Astrocyte of the spinal cord (primary cell): ENCODE results near the gene GIMAP5.

Experiments
- DNase-seq: peaks from one replicate; pipeline ENCODE4 v3.0.0; 2011; ENCODE audit warnings: low read depth, low spot score
- H3K4me3 ChIP-seq: 2 replicates; pipeline ENCODE4 v1.5.1; 2011; ENCODE audit warnings: low read depth, mild to moderate bottlenecking, low read length, moderate library complexity
- CTCF ChIP-seq: IDR thresholded peaks from 2 replicates; pipeline ENCODE4 v1.5.1; 2012; ENCODE audit warnings: low read depth, mild to moderate bottlenecking, low read length, inconsistent platforms
- in situ Hi-C: cut with HindIII; loops from 2 replicates; pipeline ENCODE4 v1.10.0; 2017; ENCODE audit warnings: low sequenced_read_pairs

The GIMAP5 gene

GRCh38 chr7:150778738-150779301 is 41.6 kb downstream of the GIMAP5 start:
- DNase-seq = peak; percentile 53
- in situ Hi-C loops = no loop called here
- TF ChIP-seq CTCF = peak; percentile 86
- H3K4me3 ChIP-seq = no peak overlapping the region

- H3K4me3 ChIP-seq = no peak overlapping the region
- in situ Hi-C loops = no loop called here
- TF ChIP-seq CTCF = no peak
- no peak for DNase-seq
These were observed 43.1 kb downstream of the GIMAP5 start for GRCh38 chr7:150780292-150780691.

GRCh38 chr7:150781103-150781502 is 43.9 kb downstream of the GIMAP5 start:
- TF ChIP-seq CTCF = no peak
- H3K4me3 ChIP-seq = no peak overlapping the region
- DNase-seq = no peak
- in situ Hi-C loops = no loop called here

- TF ChIP-seq CTCF = no peak
- H3K4me3 ChIP-seq = no peak overlapping the region
- in situ Hi-C loops = no loop called here
- DNase-seq = no peak
These were observed 44.7 kb downstream of the GIMAP5 start for GRCh38 chr7:150781961-150782360.

- no peak overlapping the region for H3K4me3 ChIP-seq
- DNase-seq = no peak
- in situ Hi-C loops = no loop called here
- TF ChIP-seq CTCF = no peak
These were observed 47.0 kb downstream of the GIMAP5 start for GRCh38 chr7:150784120-150784736.

- H3K4me3 ChIP-seq = no peak overlapping the region
- no peak for DNase-seq
- TF ChIP-seq CTCF = no peak
- in situ Hi-C loops = no loop called here
These were observed 47.7 kb downstream of the GIMAP5 start for GRCh38 chr7:150784954-150785353.
